Smooth muscle cell (in vitro differentiated cells): ENCODE results near the gene PIEZO2. TPM values are rescaled to one million over a fixed set of nuclear protein-coding genes. Genes with fewer than 3 reads are reported as not detected.

Experiments
- DNase-seq: peaks from one replicate; lab custom pipeline; 2025; ENCODE audit not compliant: unreplicated experiment; lab: John Stamatoyannopoulos, UW
- H2AFZ ChIP-seq: fragments of 200-600 bp; sonication (generic); 2 replicates; pipeline ENCODE4 v1.6.0; 2016; ENCODE audit warnings: antibody characterized with exemption, low read depth, mild to moderate bottlenecking
- H3F3A ChIP-seq: fragments of 200-600 bp; sonication (generic); 2 replicates; pipeline ENCODE4 v1.6.0; 2017; ENCODE audit warnings: antibody characterized with exemption, low read depth
- H3K27ac ChIP-seq: fragments of 200-600 bp; sonication (generic); 2 replicates; pipeline ENCODE4 v1.5.1; 2016; ENCODE audit warnings: low read depth, mild to moderate bottlenecking
- H3K27me3 ChIP-seq: fragments of 200-600 bp; sonication (generic); 2 replicates; pipeline ENCODE4 v1.6.1; 2016; ENCODE audit warnings: low read depth, mild to moderate bottlenecking
- H3K36me3 ChIP-seq: fragments of 200-600 bp; sonication (generic); 2 replicates; pipeline ENCODE4 v1.5.1; 2016; ENCODE audit warnings: low read depth
- H3K4me1 ChIP-seq: fragments of 200-600 bp; sonication (generic); 2 replicates; pipeline ENCODE4 v1.5.1; 2016; ENCODE audit warnings: low read depth
- H3K4me2 ChIP-seq: fragments of 200-600 bp; sonication (generic); 2 replicates; pipeline ENCODE4 v1.6.0; 2016; ENCODE audit warnings: mild to moderate bottlenecking
- H3K4me3 ChIP-seq: fragments of 200-600 bp; sonication (generic); 2 replicates; pipeline ENCODE4 v1.5.1; 2016; ENCODE audit warnings: mild to moderate bottlenecking
- H3K79me2 ChIP-seq: fragments of 200-600 bp; sonication (generic); 2 replicates; pipeline ENCODE4 v1.6.0; 2016; ENCODE audit warnings: low read depth, mild to moderate bottlenecking
- H3K9ac ChIP-seq: fragments of 200-600 bp; sonication (generic); 2 replicates; pipeline ENCODE4 v1.6.0; 2016; ENCODE audit warnings: low read depth
- H3K9me3 ChIP-seq: fragments of 200-600 bp; sonication (generic); replicated peaks from 2 replicates; pipeline ENCODE4 v1.5.1; 2016; ENCODE audit warnings: low read depth
- H4K20me1 ChIP-seq: fragments of 200-600 bp; sonication (generic); 2 replicates; pipeline ENCODE4 v1.6.0; 2016; ENCODE audit warnings: low read depth
- WGBS: methylation state at CpG from one replicate; pipeline ENCODE4 v1.1.7; 2016; ENCODE audit warnings: low lambda C conversion rate; 5-methylcytosine and 5-hydroxymethylcytosine counted together
- polyA plus RNA-seq: library from polyadenylated mRNA; unstranded; fragments of >200 nt; fragmentation: Nextera tagmentation; extraction: Ambion mirVana; gene quantifications from 2 replicates; pipeline ENCODE4 v1.2.1, GENCODE V29; 2016
- total RNA-seq: library from RNA; depleted of rRNA; stranded (reverse); fragments of >200 nt; gene quantifications from 2 replicates; pipeline ENCODE4 v1.2.3, GENCODE V29; 2014
- TF ChIP-seq, protein P1 (sequence below): fragments of 200-600 bp; sonication (generic); IDR thresholded peaks from 2 replicates; pipeline ENCODE4 v1.5.1; 2017; ENCODE audit warnings: borderline replicate concordance, mild to moderate bottlenecking, antibody characterized with exemption; ENCODE audit not compliant: insufficient read depth, poor library complexity, severe bottlenecking

Gene PIEZO2
- total and polyA plus RNA-seq, 2 experiments from 2014 or later: 1.3 to 4.7 TPM

DNA sequence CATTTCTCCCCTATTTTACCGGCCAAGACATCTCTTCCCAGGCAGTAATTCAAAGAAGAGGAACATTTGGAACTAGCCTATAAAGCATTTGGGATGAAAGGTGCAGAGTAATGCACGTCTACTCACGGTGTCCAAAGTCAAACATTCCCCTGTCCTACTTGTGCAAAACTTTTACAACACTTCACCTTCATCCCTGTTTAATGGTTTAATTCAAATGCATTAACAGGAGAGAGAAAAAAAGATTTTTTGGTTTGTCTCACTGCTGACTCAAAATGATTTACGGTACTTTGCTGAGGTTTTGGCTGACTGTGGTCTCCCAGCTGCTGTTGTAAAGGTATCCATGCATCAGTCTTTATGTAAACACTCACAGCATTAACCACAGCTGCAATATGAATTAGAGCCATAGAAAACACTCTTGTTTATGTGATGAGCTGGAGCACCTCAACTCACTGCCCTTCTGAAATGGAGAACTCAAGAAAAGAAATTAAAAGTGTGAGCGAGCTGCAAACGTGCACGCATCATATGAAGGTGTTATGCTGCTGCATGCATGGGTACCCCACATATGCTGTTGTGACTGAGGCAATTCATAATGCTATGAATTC, 220.5 kb downstream of the PIEZO2 start:
- Histone ChIP-seq H3K79me2 (no peaks in the 10 kb centered on the region), H3K27ac (no peak overlapping the region), H3K4me2 (no peak overlapping the region), H2AFZ (no peak overlapping the region), H4K20me1 (no peaks in the 10 kb centered on the region), H3K27me3 (no peaks in the 10 kb centered on the region), H3K4me3 (no peak overlapping the region), H3K36me3 (no peaks in the 10 kb centered on the region), H3K9ac (no peak overlapping the region), H3K9me3 (no peaks in the 10 kb centered on the region), H3F3A (peaks cover 7% of the 10 kb centered on the region), H3K4me1 (peaks cover 10% of the 10 kb centered on the region)
- 81% methylated on average over 7 of the region's 7 CpGs for WGBS
- TF ChIP-seq, protein P1, sequence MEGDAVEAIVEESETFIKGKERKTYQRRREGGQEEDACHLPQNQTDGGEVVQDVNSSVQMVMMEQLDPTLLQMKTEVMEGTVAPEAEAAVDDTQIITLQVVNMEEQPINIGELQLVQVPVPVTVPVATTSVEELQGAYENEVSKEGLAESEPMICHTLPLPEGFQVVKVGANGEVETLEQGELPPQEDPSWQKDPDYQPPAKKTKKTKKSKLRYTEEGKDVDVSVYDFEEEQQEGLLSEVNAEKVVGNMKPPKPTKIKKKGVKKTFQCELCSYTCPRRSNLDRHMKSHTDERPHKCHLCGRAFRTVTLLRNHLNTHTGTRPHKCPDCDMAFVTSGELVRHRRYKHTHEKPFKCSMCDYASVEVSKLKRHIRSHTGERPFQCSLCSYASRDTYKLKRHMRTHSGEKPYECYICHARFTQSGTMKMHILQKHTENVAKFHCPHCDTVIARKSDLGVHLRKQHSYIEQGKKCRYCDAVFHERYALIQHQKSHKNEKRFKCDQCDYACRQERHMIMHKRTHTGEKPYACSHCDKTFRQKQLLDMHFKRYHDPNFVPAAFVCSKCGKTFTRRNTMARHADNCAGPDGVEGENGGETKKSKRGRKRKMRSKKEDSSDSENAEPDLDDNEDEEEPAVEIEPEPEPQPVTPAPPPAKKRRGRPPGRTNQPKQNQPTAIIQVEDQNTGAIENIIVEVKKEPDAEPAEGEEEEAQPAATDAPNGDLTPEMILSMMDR: no peak
- no peak for DNase-seq

DNA sequence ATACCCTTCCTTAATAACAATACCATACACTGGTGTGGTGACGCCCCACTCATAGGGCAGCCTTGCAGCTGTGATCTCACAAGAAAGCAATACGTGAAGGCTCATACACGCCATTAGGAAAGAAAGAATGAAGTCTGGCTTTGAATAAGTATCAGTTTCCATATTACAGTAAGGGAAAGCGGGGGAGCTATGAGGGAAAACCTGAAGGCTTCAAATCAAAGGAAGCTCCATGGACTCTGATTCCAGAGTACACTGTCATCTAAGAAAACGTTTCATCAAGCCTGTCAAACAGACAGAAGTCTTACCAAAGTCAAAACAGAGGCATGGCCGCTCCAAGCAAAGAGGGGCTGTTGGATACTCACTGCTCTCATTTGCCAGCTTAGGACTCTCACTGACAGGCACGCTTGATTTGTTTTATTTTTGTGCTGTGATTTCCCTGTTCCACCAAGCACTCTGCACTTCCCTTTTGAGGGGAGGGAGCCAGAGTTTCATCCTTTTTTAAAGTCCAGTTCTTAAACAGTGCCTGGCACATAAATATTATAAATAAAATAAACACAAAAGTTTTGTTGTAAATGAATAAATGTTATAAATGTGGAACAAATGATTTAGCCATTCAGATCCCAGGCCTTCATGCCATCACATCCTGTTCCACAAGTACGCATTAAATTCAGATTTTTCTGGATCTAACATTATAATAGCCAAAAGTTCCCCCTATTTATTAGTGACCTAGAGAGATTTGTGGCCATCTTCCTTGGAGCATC, 221.2 kb downstream of the PIEZO2 start:
- no peaks in the 10 kb centered on the region for H4K20me1 ChIP-seq
- no peaks in the 10 kb centered on the region for H3K79me2 ChIP-seq
- no peaks in the 10 kb centered on the region for H3K27me3 ChIP-seq
- peaks cover 10% of the 10 kb centered on the region for H3K4me1 ChIP-seq
- peak overlapping the region; percentile 24 for H3K4me2 ChIP-seq
- no peaks in the 10 kb centered on the region for H3K36me3 ChIP-seq
- WGBS: 82% methylated on average over 8 of the region's 8 CpGs
- no peak overlapping the region for H3K9ac ChIP-seq
- H3K9me3 ChIP-seq: no peaks in the 10 kb centered on the region
- TF ChIP-seq, protein P1: no peak
- H3F3A ChIP-seq: peaks cover 7% of the 10 kb centered on the region
- H2AFZ ChIP-seq: no peak overlapping the region
- H3K4me3 ChIP-seq: no peak overlapping the region
- DNase-seq: no peak
- peak overlapping the region; percentile 73 for H3K27ac ChIP-seq

DNA sequence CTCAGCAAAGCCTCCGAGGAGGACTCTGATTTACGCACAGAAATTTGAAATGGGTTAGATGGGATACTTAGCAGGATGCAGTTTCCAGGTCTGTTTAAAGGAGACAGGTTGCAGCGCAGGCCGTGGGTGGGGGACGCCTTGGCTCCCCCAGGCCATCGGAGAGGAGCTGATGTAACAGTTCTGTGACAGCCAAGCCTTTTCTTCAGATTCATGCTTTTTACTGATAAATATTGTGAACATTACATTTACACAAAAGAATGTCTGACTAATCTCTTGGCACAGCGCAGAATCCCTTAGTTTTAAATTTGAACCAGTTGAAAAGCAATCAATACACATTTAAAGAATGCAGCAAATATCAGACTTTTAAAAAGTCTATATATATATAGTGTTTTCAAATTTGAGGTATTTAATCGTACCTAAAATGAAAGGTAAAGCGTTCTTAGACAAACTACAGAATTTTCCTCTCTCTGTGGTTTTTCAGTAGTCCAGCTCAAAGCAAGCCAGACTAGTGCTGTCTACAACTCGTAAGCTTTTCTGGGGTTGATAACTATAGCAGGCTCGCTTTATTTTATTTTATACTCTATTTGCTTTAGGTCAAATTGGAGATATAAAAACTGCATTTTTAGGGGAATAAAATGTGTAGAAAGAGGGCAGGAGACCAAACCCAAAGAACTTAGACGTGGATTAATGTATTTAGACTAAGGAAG, 221.9 kb downstream of the PIEZO2 start:
- Histone ChIP-seq H2AFZ (no peak overlapping the region), H4K20me1 (no peaks in the 10 kb centered on the region), H3F3A (peaks cover 7% of the 10 kb centered on the region), H3K27me3 (no peaks in the 10 kb centered on the region), H3K4me1 (peaks cover 10% of the 10 kb centered on the region), H3K9me3 (no peaks in the 10 kb centered on the region), H3K4me2 (peak overlapping the region; percentile 24), H3K4me3 (no peak overlapping the region), H3K79me2 (no peaks in the 10 kb centered on the region), H3K9ac (no peak overlapping the region), H3K36me3 (no peaks in the 10 kb centered on the region), H3K27ac (peak overlapping the region; percentile 73)
- 54% methylated on average over 12 of the region's 12 CpGs for WGBS
- DNase-seq: no peak
- TF ChIP-seq, protein P1: no peak
